ENCODE results near the gene CLMN.

Gene CLMN

DNA sequence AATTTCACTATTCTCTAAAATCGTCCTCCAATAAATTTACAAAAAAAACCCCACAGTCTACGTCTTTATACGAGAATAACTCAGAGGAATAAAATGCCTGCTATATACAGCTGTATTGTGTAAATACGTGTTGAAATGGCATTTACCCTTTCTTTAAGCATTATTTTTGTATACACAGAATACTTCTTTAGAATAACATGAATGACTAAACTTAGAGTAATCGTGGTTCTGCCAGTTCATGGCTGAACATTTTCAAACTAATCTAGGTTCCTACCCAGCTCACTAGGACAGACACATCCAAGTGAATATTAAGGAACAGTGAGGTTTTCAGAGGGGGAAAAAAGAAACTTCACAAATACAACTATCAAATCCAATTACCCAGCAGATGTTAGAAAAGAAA is 186.9 kb downstream of the CLMN start:
- WGBS (ENCODE audit: extremely low coverage, insufficient coverage, low lambda C conversion rate) = 100% methylated on average over 2 of the region's 5 CpGs
- H3K18ac ChIP-seq (ENCODE audit: low read length) = no peak overlapping the region
- peaks cover 19% of the 10 kb centered on the region for H3K79me2 ChIP-seq (ENCODE audit: control insufficient read depth, insufficient read depth, low read length)
- H3K4ac ChIP-seq (ENCODE audit: low read depth, low read length) = no peak overlapping the region
- no peak overlapping the region for H2BK15ac ChIP-seq (replicated peaks; ENCODE audit: low read depth)
- peaks cover 8% of the 10 kb centered on the region for H3K79me1 ChIP-seq (ENCODE audit: low read length)
- peaks cover under 1% of the 10 kb centered on the region for H3K4me1 ChIP-seq (ENCODE audit: control insufficient read depth, low read depth, low read length)
- DNase-seq = no peak
- H3K9ac ChIP-seq (ENCODE audit: low read length) = no peak overlapping the region
- no peaks in the 10 kb centered on the region for H3K27me3 ChIP-seq (ENCODE audit: insufficient read depth, low read length, poor library complexity)
- H2AK5ac ChIP-seq (ENCODE audit: low read length) = no peak overlapping the region
- no peaks in the 10 kb centered on the region for H3K36me3 ChIP-seq (ENCODE audit: control insufficient read depth, insufficient read depth, low read length)
- no peak overlapping the region for H3K56ac ChIP-seq (ENCODE audit: low read length)
- no peak overlapping the region for H3K4me2 ChIP-seq (ENCODE audit: low read length)
- H3K4me3 ChIP-seq (ENCODE audit: low read length) = no peak overlapping the region
- no peak overlapping the region for H3K27ac ChIP-seq (ENCODE audit: low read depth, low read length)
- H4K5ac ChIP-seq (ENCODE audit: low read length) = no peak overlapping the region
- H4K8ac ChIP-seq (ENCODE audit: low read depth, low read length) = no peak overlapping the region
- H2BK5ac ChIP-seq (ENCODE audit: low read length) = no peak overlapping the region
- H3K23ac ChIP-seq (ENCODE audit: low read length) = no peak overlapping the region
- no peak overlapping the region for H2BK120ac ChIP-seq (ENCODE audit: low read depth, low read length)

Small RNAs within 50 kb of the gene (small RNA-seq; reads per million reads assigned to genes)
- gene MIR3173 (ENCODE audit: insufficient read depth) = 2.3 reads per million, percentile 28 among the genes with 10 or more reads in this experiment
